Keratinocyte (primary cell): ENCODE results near the gene CACNA1C. TPM values are rescaled to one million over a fixed set of nuclear protein-coding genes. Genes with fewer than 3 reads are reported as not detected.

Experiments used
- DNase-seq: peaks from one replicate; pipeline ENCODE4 v3.0.0-alpha.2; 2011; ENCODE audit warnings: low read depth, missing footprints, low spot score
- FAIRE-seq: peaks from 2 replicates; lab custom pipeline; 2011; peaks lifted over from hg19 to GRCh38; lab: Jason Lieb, UNC
- H2AFZ ChIP-seq: 2 replicates; pipeline ENCODE4 v1.6.0; 2012; ENCODE audit warnings: low read length, control low read depth, inconsistent platforms; ENCODE audit not compliant: control insufficient read depth
- H3K27ac ChIP-seq: 2 replicates; pipeline ENCODE4 v1.5.1; 2011; ENCODE audit warnings: low read length; ENCODE audit not compliant: control insufficient read depth, insufficient read depth
- H3K27me3 ChIP-seq: 3 replicates; pipeline ENCODE4 v1.6.0; 2011; ENCODE audit warnings: low read length; ENCODE audit not compliant: control insufficient read depth, insufficient read depth; ENCODE audit errors: extremely low read depth
- H3K36me3 ChIP-seq, 2 experiments: 2 replicates in 1 of 2; 3 replicates in 1 of 2; pipeline ENCODE4 v1.5.1; 2011; ENCODE audit warnings: low read length in 2 of 2, mild to moderate bottlenecking in 1 of 2; ENCODE audit not compliant: control insufficient read depth in 2 of 2, insufficient read depth in 2 of 2; ENCODE audit errors: extremely low read depth in 1 of 2
- H3K4me1 ChIP-seq: 3 replicates; pipeline ENCODE4 v1.5.1; 2011; ENCODE audit warnings: low read length; ENCODE audit not compliant: control insufficient read depth, insufficient read depth; ENCODE audit errors: extremely low read depth
- H3K4me2 ChIP-seq: 3 replicates; pipeline ENCODE4 v1.6.0; 2011; ENCODE audit warnings: low read depth, low read length; ENCODE audit not compliant: control insufficient read depth, insufficient read depth; ENCODE audit errors: extremely low read depth
- H3K4me3 ChIP-seq, 3 experiments: fragments of 200-600 bp in 1 of 3; sonication (generic) in 1 of 3; 2 replicates in 2 of 3; 3 replicates in 1 of 3; pipeline ENCODE4 v1.5.1; 2011 to 2016; ENCODE audit warnings: low read length in 3 of 3, mild to moderate bottlenecking in 3 of 3, control low read depth in 2 of 3, inconsistent platforms in 1 of 3, low read depth in 1 of 3, mixed read lengths in 1 of 3, mixed run types in 1 of 3, moderate library complexity in 1 of 3; ENCODE audit not compliant: control insufficient read depth in 2 of 3, insufficient read depth in 2 of 3; ENCODE audit errors: extremely low read depth in 1 of 3
- H3K79me2 ChIP-seq: 2 replicates; pipeline ENCODE4 v1.6.0; 2012; ENCODE audit warnings: low read length; ENCODE audit not compliant: control insufficient read depth, insufficient read depth
- H3K9ac ChIP-seq: 3 replicates; pipeline ENCODE4 v1.6.0; 2011; ENCODE audit warnings: low read length; ENCODE audit not compliant: control insufficient read depth, insufficient read depth; ENCODE audit errors: extremely low read depth
- H3K9me1 ChIP-seq: 3 replicates; pipeline ENCODE4 v1.6.0; 2011; ENCODE audit warnings: low read length; ENCODE audit not compliant: control insufficient read depth, insufficient read depth; ENCODE audit errors: extremely low read depth
- H3K9me3 ChIP-seq: 2 replicates; pipeline ENCODE4 v1.5.1; 2012; ENCODE audit warnings: low read depth, low read length; ENCODE audit not compliant: control insufficient read depth
- H4K20me1 ChIP-seq: 3 replicates; pipeline ENCODE4 v1.6.0; 2011; ENCODE audit warnings: low read length; ENCODE audit not compliant: control insufficient read depth, insufficient read depth; ENCODE audit errors: extremely low read depth
- EZH2 ChIP-seq: IDR thresholded peaks from one replicate; pipeline ENCODE4 v1.6.1; 2012; ENCODE audit warnings: inconsistent platforms, mild to moderate bottlenecking, low read length, moderate library complexity
- dilution Hi-C: fragments of 300-500 bp; cut with MboI; formaldehyde crosslinking; loops from one replicate; pipeline ENCODE4 v1.7.0; 2020; ENCODE audit warnings: low sequenced_read_pairs; ENCODE audit not compliant: extremely low pct_ligation_motif_present
- polyA plus RNA-seq, 5 experiments: library from polyadenylated mRNA; depleted of rRNA in 3 of 5; stranded (reverse) in 3 of 5; stranded (forward) in 1 of 5; unstranded in 1 of 5; fragments of >200 nt; gene quantifications; 1 replicate in 1 of 5; 2 replicates in 3 of 5; 3 replicates in 1 of 5; pipeline versions ENCODE4 v1.2.1 to v1.2.3, GENCODE V29; 2011 to 2012; ENCODE audit warnings: missing spikeins in 2 of 5, low read depth in 1 of 5, low replicate concordance in 1 of 5
- TF ChIP-seq, protein P1 (sequence below), 3 experiments: IDR thresholded peaks in 1 of 3; conservative IDR thresholded peaks in 1 of 3; optimal IDR thresholded peaks in 1 of 3; 2 replicates in 2 of 3; 3 replicates in 1 of 3; pipeline versions ENCODE3 to v1.5.1; 2011; ENCODE audit warnings: low read length in 3 of 3, mild to moderate bottlenecking in 3 of 3, moderate library complexity in 2 of 3, control low read depth in 1 of 3, inconsistent platforms in 1 of 3; ENCODE audit not compliant: insufficient read depth in 2 of 3; ENCODE audit errors: extremely low read depth in 1 of 3

The CACNA1C gene
- polyA plus RNA-seq, 1 donor (not counting 4 experiments of a cell fraction or from before 2014, with no cell fraction given) = not detected

DNA sequence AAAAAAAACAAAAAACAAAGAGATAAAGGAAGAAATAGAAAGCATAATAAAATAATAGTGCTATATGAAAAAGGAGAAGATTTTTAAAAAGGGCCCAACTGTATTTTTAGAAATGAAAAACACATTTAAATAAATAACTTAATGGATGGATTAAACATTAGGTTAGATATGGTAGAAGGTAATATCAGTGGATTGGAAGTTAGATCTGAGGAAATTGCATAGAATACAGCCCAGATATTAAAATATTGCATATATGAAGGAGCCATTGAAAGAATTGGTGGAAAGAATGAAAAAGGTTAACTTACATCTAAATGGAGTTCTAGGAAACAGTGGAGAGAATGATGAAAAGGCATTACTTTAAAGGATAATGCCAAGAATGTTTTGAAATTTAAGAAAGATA, 27.8 kb downstream of the CACNA1C start:
- Histone ChIP-seq H3K27me3 (no peaks in the 10 kb centered on the region), H3K36me3 (no peaks in the 10 kb centered on the region), H3K9ac (no peak overlapping the region), H2AFZ (no peak overlapping the region), H3K4me2 (no peak overlapping the region), H3K4me3 (no peak overlapping the region), H3K79me2 (no peaks in the 10 kb centered on the region), H3K9me3 (no peaks in the 10 kb centered on the region), H3K9me1 (no peaks in the 10 kb centered on the region), H4K20me1 (no peaks in the 10 kb centered on the region), H3K4me1 (peaks cover 2% of the 10 kb centered on the region), H3K27ac (no peak overlapping the region)
- TF ChIP-seq EZH2 = no peak
- TF ChIP-seq, protein P1, sequence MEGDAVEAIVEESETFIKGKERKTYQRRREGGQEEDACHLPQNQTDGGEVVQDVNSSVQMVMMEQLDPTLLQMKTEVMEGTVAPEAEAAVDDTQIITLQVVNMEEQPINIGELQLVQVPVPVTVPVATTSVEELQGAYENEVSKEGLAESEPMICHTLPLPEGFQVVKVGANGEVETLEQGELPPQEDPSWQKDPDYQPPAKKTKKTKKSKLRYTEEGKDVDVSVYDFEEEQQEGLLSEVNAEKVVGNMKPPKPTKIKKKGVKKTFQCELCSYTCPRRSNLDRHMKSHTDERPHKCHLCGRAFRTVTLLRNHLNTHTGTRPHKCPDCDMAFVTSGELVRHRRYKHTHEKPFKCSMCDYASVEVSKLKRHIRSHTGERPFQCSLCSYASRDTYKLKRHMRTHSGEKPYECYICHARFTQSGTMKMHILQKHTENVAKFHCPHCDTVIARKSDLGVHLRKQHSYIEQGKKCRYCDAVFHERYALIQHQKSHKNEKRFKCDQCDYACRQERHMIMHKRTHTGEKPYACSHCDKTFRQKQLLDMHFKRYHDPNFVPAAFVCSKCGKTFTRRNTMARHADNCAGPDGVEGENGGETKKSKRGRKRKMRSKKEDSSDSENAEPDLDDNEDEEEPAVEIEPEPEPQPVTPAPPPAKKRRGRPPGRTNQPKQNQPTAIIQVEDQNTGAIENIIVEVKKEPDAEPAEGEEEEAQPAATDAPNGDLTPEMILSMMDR (optimal IDR thresholded peaks at IDR 0.05 in 1 of 3, IDR thresholded peaks at IDR 0.05 in 1 of 3, conservative IDR thresholded peaks at IDR 0.05 in 1 of 3; ENCODE audit: extremely low read depth in 1 of 3, insufficient read depth in 2 of 3, low read length in 3 of 3) = no peak
- FAIRE-seq (no peak), DNase-seq (no peak)
- dilution Hi-C loops = no loop called here

DNA sequence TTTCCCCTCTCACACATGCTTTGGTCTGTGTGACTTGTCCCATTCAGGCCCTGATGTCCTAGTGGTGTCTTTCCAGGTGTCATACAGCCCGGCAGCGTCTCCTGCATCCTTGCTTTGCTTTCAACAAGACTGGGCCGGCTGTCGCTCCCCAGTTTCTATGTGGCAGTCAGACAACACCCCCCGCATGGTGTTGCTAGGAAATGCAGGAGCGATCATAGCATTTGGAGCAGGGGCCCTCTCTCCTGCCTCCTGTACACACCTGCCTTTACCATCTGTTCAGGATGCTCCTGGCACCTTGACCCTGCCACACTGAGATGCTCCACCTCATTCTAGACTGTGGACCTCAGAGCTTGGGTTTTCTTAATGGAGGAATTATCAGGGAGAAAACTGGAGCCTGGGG, 29.5 kb downstream of the CACNA1C start:
- FAIRE-seq (no peak), DNase-seq (no peak)
- TF ChIP-seq EZH2 = no peak
- TF ChIP-seq, protein P1 (optimal IDR thresholded peaks at IDR 0.05 in 1 of 3, IDR thresholded peaks at IDR 0.05 in 1 of 3, conservative IDR thresholded peaks at IDR 0.05 in 1 of 3; ENCODE audit: extremely low read depth in 1 of 3, insufficient read depth in 2 of 3, low read length in 3 of 3) = no peak
- Histone ChIP-seq H3K9me1 (no peaks in the 10 kb centered on the region), H3K4me3 (no peak overlapping the region), H3K4me1 (no peaks in the 10 kb centered on the region), H3K27me3 (no peaks in the 10 kb centered on the region), H3K36me3 (no peaks in the 10 kb centered on the region), H3K27ac (no peak overlapping the region), H3K9me3 (no peaks in the 10 kb centered on the region), H3K4me2 (no peak overlapping the region), H2AFZ (no peak overlapping the region), H4K20me1 (no peaks in the 10 kb centered on the region), H3K79me2 (no peaks in the 10 kb centered on the region), H3K9ac (no peak overlapping the region)
- dilution Hi-C loops = no loop called here
